Activated T-helper 2 cell treated with anti-CD3 and anti-CD28 coated beads, Interferon-gamma antibody, Interleukin-2, Interleukin-4, amounts not matched to agents 10 μg/mL and 5 μg/mL and 100 μg/mL, durations not matched to agents 14 hours and 24 hours and 36 hours (primary cell): ENCODE results near the gene WDR91. TPM values are rescaled to one million over a fixed set of nuclear protein-coding genes. Genes with fewer than 3 reads are reported as not detected.

Experiments used
- DNase-seq: peaks from one replicate; pipeline ENCODE4 v3.0.0; 2021; ENCODE audit warnings: low spot score
- H3K27ac Mint-ChIP-seq: one replicate; pipeline ENCODE4 v1.8.0; 2021; ENCODE audit warnings: mixed read lengths
- H3K27me3 Mint-ChIP-seq: one replicate; pipeline ENCODE4 v1.8.0; 2021; ENCODE audit warnings: low read depth, mixed read lengths
- H3K36me3 Mint-ChIP-seq: one replicate; pipeline ENCODE4 v1.8.0; 2021; ENCODE audit warnings: low read depth, mixed read lengths
- H3K4me1 Mint-ChIP-seq: one replicate; pipeline ENCODE4 v1.8.0; 2021; ENCODE audit warnings: low read depth, mixed read lengths
- H3K4me3 Mint-ChIP-seq: one replicate; pipeline ENCODE4 v1.8.0; 2021; ENCODE audit warnings: low read depth, mild to moderate bottlenecking, moderate library complexity, mixed read lengths
- H3K9me3 Mint-ChIP-seq: one replicate; pipeline ENCODE4 v1.8.0; 2021; ENCODE audit warnings: mixed read lengths
- intact Hi-C: fragments of 100-400 bp; cut with micrococcal nuclease; formaldehyde crosslinking; loops from one replicate; pipeline ENCODE4 v1.15.1; 2023
- total RNA-seq: library from RNA; stranded (reverse); gene quantifications from 2 replicates; pipeline ENCODE4 v1.2.3, GENCODE V29; 2022

WDR91 gene
- total RNA-seq, 1 donor from 2014 or later: 19.2 TPM

DNA sequence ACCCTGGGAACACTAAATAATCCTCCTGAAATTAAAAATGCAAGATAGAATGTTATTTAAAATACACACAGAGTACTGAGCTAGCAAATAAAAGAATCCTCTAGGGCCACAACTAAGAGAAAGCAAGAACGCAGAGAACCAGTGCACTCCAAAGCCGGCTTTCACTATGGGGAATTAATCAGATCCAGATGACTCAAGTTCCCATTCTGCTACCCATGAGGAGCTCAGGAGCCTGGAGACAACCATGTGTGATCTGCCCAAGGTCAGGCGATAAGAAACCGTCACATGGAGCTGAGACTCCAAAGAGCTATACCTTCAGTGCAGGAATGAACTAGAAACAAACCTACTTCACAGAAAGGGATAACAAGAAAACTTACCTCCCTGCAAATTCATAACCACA is 21.4 kb downstream of the WDR91 start:
- H3K4me3 Mint-ChIP-seq: no peak overlapping the region
- no peak overlapping the region for H3K27ac Mint-ChIP-seq
- peaks cover 83% of the 10 kb centered on the region for H3K36me3 Mint-ChIP-seq
- no peaks in the 10 kb centered on the region for H3K4me1 Mint-ChIP-seq
- no peak for DNase-seq
- H3K9me3 Mint-ChIP-seq: no peaks in the 10 kb centered on the region
- intact Hi-C loops: no loop called here
- no peaks in the 10 kb centered on the region for H3K27me3 Mint-ChIP-seq

DNA sequence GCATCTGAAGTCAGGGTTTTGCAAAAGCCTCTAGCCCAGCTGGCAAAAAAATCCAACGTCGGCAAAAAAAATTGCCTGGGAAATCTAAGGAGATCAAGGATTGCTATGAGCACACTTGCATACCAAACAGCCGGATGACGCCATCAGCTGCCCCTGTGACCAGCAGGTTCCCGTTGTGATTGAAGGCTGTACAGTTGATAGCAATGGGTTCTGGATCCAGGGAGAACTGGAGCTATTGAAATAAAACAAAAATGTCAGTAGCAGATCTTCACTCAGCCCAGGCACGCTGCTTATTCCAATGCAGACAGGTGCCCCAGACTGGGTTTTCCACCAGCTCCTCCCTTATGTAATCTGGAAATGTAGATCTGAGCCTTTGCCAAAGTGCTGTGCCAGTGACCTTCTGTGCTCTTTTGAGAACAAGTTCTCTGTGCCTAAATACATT is 22.1 kb downstream of the WDR91 start:
- Mint-ChIP-seq H3K4me1 (no peaks in the 10 kb centered on the region), H3K36me3 (peaks cover 81% of the 10 kb centered on the region), H3K27me3 (no peaks in the 10 kb centered on the region), H3K4me3 (no peak overlapping the region), H3K9me3 (no peaks in the 10 kb centered on the region), H3K27ac (no peak overlapping the region)
- DNase-seq: no peak
- intact Hi-C loops: no loop called here

DNA sequence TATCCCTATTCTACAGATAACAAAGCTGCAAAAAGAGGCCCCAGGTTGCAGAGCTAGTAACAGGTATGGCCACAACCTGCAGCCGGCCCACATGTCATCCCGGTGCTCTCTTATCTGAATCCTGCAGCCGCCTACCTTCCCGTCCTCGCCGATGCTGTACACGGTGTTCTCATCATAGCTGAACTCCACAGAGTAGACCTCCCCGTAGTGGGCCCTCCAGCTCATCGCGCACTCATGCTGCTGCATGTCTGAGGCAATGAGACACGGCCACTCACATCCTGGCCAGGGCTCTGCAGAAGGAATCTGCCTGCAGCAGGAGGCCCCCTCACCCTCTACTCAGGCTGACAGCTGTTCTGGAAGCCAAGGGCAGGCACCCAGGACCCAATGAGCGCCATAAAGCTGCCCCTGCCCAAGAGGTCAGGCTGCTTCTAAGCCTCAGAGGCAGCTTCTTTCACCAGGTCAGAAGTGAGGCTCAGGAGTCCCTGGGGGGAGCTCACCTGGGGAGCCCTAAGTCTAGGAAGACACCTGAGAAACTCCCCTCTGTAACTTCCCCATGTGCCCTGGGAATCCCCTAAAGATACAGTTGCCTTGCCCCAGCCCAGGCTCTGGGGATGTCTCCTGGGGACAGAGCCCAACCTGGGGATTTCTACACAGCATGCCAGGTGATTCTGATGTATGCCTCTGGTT is 22.9 kb downstream of the WDR91 start:
- no peaks in the 10 kb centered on the region for H3K27me3 Mint-ChIP-seq
- H3K36me3 Mint-ChIP-seq: peaks cover 82% of the 10 kb centered on the region

DNA sequence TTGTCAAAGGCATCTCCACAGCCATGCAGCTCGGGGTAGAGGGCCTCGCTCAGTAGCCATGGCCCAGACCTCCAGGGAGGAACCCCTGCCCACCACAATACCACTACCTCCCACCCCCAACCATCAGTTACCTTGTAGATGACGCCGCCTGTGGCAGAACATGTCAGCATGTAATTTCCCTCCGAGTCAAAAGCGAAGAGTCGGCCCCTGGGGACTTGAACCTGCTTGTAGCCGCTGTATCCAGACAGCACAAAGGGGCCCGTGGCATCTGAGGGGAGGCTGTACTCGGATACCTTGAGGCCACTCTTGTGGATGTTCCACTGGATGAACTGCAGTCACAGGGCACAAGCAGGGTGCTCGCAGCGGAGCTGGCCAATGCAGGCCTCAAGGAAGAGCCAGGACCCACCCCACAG is 24.5 kb downstream of the WDR91 start:
- Mint-ChIP-seq H3K4me3 (no peak overlapping the region), H3K27ac (no peak overlapping the region)

More for the DNA sequence above, 22.9 kb downstream of the WDR91 start:
- no peaks in the 10 kb centered on the region for H3K9me3 Mint-ChIP-seq
- no peak for DNase-seq
- H3K4me1 Mint-ChIP-seq: no peaks in the 10 kb centered on the region
- H3K4me3 Mint-ChIP-seq: no peak overlapping the region
- no peak overlapping the region for H3K27ac Mint-ChIP-seq
- intact Hi-C loops: no loop called here

DNA sequence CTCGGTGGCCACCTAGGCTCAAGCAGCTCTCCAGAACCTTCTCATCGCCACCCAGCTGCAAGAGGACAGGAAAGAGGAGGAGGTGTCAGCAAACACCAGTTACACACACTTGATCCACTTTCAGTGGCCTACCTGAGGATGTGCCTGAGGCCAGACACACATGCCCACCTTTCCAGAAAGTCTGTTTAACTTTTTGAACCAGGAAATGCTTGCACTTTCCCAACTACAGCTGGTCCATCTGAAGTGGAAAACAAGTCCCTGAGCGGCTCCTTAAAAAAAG is 25.1 kb downstream of the WDR91 start:
- Mint-ChIP-seq H3K36me3 (peaks cover 86% of the 10 kb centered on the region), H3K27me3 (no peaks in the 10 kb centered on the region), H3K27ac (no peak overlapping the region), H3K9me3 (peaks cover 13% of the 10 kb centered on the region), H3K4me1 (no peaks in the 10 kb centered on the region), H3K4me3 (no peak overlapping the region)
- intact Hi-C loops: no loop called here
- DNase-seq: no peak

More for the DNA sequence above, 24.5 kb downstream of the WDR91 start:
- Mint-ChIP-seq H3K27me3 (no peaks in the 10 kb centered on the region), H3K9me3 (peaks cover 7% of the 10 kb centered on the region), H3K4me1 (no peaks in the 10 kb centered on the region), H3K36me3 (peaks cover 85% of the 10 kb centered on the region)
- DNase-seq: no peak
- intact Hi-C loops: no loop called here

DNA sequence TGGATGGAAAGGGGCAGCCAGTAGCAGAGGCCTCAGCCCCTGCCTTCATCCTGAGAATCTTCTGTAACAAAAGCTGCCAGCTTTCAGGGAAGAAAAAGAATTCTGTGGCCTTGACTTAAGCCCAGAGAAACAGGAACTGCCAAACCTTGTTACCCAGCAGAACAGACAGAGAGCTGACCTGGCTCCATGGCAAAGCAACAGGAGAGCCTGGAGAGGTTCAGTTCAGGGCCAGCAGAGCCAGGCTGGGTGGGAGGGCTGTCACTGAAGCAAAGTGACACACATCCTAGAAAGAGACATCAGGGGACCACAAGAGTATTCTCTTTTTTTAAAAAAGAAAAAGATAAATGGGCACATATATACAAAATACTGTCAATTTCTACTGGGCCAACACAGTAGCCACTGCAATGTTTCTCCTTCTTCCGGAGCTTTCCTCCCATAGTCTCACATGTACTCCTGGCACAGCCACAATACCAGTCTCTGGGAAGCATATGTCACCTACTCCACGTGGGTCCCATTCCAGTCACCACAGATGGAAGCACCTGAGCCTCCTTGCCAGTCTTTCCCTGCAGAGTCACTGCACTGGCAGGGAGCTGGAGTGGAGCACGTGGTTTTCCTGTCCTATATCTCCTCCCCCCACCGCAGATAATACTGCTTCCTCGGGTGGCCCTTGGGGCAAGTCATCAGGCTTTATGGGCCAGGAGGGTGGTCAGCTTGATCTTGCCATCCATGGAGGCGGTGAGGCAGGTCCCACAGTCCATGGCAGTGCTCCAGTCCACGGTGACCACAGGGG is 25.7 kb downstream of the WDR91 start:
- H3K27me3 Mint-ChIP-seq: no peaks in the 10 kb centered on the region
- peaks cover 87% of the 10 kb centered on the region for H3K36me3 Mint-ChIP-seq
- intact Hi-C loops: no loop called here
- no peak overlapping the region for H3K27ac Mint-ChIP-seq
- H3K9me3 Mint-ChIP-seq: peaks cover 17% of the 10 kb centered on the region
- H3K4me3 Mint-ChIP-seq: no peak overlapping the region
- DNase-seq: no peak
- no peaks in the 10 kb centered on the region for H3K4me1 Mint-ChIP-seq

DNA sequence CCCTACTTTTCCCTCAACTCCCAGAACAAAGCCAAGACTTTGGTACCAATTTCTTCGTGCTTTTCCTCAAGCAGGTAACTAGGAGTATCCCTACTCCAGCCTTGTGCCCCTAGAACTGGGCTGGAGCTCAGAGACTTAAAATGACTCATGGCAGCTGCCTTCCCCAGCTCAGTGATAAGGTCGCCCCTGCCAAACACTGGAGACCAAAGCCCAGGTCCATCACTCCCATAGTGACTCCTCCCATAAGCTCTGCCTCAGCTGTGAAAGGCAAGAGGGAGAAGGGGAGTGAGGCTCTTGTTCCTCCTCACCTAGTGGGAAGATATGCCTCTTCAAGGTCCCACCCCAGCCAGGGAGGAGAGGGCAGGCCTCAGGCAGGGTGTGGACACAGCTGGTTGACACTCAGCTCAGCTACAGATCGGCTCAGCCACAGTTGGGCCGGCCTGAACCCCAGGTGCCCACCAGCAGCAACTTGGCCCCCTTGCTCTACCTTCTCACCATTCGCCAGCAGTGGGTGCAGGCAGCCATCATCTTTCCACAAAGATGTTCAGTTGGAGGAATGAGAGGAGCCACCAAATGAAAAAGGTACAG is 27.0 kb downstream of the WDR91 start:
- H3K36me3 Mint-ChIP-seq: peaks cover 84% of the 10 kb centered on the region
- no peak overlapping the region for H3K4me3 Mint-ChIP-seq
- peaks cover 2% of the 10 kb centered on the region for H3K4me1 Mint-ChIP-seq
- no peak for DNase-seq
- no peak overlapping the region for H3K27ac Mint-ChIP-seq
- peaks cover 25% of the 10 kb centered on the region for H3K9me3 Mint-ChIP-seq
- intact Hi-C loops: no loop called here
- no peaks in the 10 kb centered on the region for H3K27me3 Mint-ChIP-seq

DNA sequence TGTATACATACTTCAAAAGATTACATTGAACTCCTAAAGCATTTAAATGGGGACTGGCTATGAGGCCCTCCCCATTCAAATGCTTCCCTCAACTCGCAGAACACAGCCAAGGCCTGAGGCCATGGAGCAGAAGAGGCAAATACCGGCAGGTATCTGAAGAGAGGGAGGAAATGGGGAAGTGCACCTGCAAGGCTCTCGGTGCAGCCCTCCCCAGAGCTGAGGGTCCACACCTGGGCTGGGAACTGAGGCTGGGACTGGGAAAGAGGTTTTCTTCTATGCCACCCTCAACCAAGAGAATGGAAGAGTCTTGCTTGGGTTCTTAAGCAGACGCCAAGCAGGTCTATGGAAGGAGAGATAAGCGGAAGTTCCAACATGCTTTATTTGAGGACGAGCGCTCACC is 27.8 kb downstream of the WDR91 start:
- H3K36me3 Mint-ChIP-seq: peaks cover 78% of the 10 kb centered on the region
- H3K27me3 Mint-ChIP-seq: no peaks in the 10 kb centered on the region
- peaks cover 29% of the 10 kb centered on the region for H3K9me3 Mint-ChIP-seq
- intact Hi-C loops: no loop called here
- DNase-seq: no peak
- peaks cover 2% of the 10 kb centered on the region for H3K4me1 Mint-ChIP-seq
- no peak overlapping the region for H3K27ac Mint-ChIP-seq
- H3K4me3 Mint-ChIP-seq: no peak overlapping the region

DNA sequence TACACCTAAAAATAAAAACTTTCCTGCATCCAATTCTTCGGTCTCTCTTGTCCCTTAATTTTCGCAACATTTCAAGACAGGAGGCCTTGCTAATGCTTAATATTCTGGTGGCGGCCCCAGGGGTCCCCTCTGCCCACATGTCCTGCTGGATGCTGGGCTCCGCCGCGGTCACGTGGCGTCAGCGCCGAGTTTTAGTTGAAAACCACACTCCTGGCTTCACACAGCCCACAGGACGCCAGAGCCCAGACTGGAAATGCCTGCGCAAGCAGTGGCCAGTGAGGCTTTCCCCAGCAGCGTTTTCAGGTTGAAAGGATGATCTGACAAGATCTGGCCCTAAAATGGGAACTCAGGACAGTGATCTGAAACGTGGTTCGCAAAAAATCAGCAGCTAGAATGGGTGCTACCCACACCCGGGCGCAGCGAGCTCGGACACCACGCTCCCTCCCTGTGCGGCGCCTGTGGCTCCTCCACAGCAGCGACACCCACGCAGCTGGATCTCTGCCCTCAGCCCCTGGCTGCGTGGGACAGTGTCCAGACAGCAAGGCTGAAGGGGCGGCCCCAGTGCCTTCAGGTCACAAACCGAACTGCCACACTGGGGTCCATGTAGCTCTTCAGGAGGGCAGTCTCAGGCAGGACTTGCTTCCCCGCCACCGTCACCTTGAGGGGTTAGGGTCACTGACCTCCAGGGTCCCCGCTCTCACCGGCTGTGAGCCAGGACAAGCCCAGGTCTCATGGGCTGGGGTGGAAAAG is 29.2 kb downstream of the WDR91 start:
- Mint-ChIP-seq H3K36me3 (peaks cover 69% of the 10 kb centered on the region), H3K4me3 (no peak overlapping the region), H3K9me3 (peaks cover 29% of the 10 kb centered on the region), H3K27ac (no peak overlapping the region), H3K27me3 (no peaks in the 10 kb centered on the region), H3K4me1 (peaks cover 2% of the 10 kb centered on the region)
- no peak for DNase-seq
- intact Hi-C loops: no loop called here

DNA sequence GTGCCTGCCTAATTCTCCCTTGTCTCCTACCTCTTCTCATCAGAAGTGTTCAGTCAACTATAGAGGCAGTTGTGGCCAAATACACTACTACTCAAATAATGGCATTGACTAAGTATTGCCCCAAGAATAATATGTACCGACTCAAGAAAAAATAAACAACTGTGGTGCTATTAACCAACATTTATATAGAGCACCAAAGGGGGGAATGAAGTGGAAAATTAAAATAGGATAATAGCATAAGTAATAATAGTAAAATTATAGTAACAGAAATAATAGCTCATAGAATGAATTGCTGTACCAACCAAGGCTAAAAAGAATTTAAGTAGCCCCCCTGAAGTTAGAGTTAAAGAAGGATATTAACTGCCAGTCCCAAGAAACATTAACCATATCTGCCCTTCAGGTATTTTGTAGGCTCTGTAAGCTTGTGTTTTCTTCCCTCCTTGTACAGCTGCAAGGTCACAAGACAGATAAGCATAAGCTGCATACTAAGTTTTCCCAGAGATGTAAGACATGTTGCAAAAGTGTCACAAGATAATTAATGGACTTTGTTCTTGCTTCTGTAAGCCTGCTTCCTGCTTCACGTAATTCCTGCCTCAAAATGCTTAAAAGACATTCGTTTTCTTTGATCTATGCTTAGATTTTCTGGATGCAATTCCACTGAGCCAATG is 29.9 kb downstream of the WDR91 start:
- H3K4me1 Mint-ChIP-seq: peaks cover 2% of the 10 kb centered on the region
- H3K27me3 Mint-ChIP-seq: no peaks in the 10 kb centered on the region
- H3K27ac Mint-ChIP-seq: no peak overlapping the region
- H3K4me3 Mint-ChIP-seq: no peak overlapping the region
- intact Hi-C loops: no loop called here
- peaks cover 29% of the 10 kb centered on the region for H3K9me3 Mint-ChIP-seq
- DNase-seq: no peak
- peaks cover 64% of the 10 kb centered on the region for H3K36me3 Mint-ChIP-seq

DNA sequence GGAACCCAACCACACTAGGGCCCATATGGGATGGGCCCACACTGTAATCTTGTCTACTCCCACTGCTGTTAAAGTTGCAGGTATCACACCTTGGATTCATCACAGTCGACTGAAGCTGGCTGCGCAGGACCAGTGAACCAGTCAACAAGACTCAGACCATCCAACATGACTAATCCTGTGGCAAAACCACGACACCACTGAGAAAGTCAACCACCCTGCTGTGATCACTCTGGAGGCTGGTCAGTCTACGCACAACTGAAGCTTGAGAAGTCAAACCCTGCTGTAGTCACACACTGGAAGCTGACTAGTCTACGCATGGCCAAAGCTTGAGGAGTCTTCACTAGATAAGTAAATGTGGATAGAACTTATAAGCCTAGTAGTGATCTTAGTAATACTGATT is 31.2 kb downstream of the WDR91 start:
- no peaks in the 10 kb centered on the region for H3K27me3 Mint-ChIP-seq
- H3K36me3 Mint-ChIP-seq: peaks cover 53% of the 10 kb centered on the region
- intact Hi-C loops: no loop called here
- DNase-seq: no peak
- peaks cover 2% of the 10 kb centered on the region for H3K4me1 Mint-ChIP-seq
- no peak overlapping the region for H3K4me3 Mint-ChIP-seq
- no peak overlapping the region for H3K27ac Mint-ChIP-seq
- peaks cover 29% of the 10 kb centered on the region for H3K9me3 Mint-ChIP-seq

DNA sequence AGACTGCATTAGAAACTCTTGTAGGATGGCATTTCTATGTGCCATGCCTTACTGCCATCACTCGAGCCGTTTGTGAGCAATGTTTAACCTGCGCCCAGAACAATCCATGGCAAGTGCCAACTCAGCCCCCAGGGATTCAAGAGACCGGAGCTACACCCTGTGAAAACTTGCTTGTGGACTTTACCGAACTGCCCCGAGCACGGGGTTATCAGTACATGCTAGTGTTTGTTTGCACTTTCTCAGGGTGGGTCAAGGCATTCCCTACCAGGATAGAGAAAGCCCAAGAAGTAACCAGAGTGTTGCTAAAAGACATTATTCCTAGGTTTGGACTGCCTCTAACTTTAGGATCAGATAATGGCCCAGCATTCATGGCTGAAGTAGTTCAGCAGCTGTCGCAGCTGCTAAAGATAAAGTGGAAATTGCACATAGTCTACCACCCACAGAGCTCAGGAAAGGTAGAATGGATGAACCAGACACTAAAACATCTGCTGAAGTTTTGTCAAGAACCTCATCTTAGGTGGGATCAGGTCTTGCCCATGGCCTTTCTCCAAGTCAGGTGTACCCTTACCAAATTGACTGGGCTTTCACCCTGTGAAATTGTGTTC is 31.9 kb downstream of the WDR91 start:
- peaks cover 48% of the 10 kb centered on the region for H3K36me3 Mint-ChIP-seq
- intact Hi-C loops: loop anchor here (10.0 kb wide), 2 partner anchors 445 to 745 kb away; no protein-coding TSS in a partner anchor
- H3K4me3 Mint-ChIP-seq: no peak overlapping the region
- no peak for DNase-seq
- H3K4me1 Mint-ChIP-seq: peaks cover 2% of the 10 kb centered on the region
- no peaks in the 10 kb centered on the region for H3K27me3 Mint-ChIP-seq
- H3K27ac Mint-ChIP-seq: no peak overlapping the region
- H3K9me3 Mint-ChIP-seq: peaks cover 29% of the 10 kb centered on the region
